Caki2 (cell line): ENCODE results near the gene NHEJ1. TPM values are rescaled to one million over a fixed set of nuclear protein-coding genes. Genes with fewer than 3 reads are reported as not detected.

ENCODE experiments used
- DNase-seq: peaks from one replicate; pipeline ENCODE4 v3.0.0-alpha.2; 2015; ENCODE audit warnings: low read depth
- in situ Hi-C: cut with HindIII; loops from 2 replicates; pipeline ENCODE4 v1.10.0; 2016; ENCODE audit warnings: low sequenced_read_pairs, low pct_unique_long_range_greater_than_20kb, mixed read lengths
- total RNA-seq: library from RNA; depleted of rRNA; stranded (reverse); fragments of >200 nt; shearing (Covaris generic); gene quantifications from 2 replicates; pipeline ENCODE4 v1.2.3, GENCODE V29; 2014; ENCODE audit warnings: low replicate concordance

NHEJ1 gene
- total RNA-seq, 1 experiment from 2014 or later = 17.4 TPM

DNA sequence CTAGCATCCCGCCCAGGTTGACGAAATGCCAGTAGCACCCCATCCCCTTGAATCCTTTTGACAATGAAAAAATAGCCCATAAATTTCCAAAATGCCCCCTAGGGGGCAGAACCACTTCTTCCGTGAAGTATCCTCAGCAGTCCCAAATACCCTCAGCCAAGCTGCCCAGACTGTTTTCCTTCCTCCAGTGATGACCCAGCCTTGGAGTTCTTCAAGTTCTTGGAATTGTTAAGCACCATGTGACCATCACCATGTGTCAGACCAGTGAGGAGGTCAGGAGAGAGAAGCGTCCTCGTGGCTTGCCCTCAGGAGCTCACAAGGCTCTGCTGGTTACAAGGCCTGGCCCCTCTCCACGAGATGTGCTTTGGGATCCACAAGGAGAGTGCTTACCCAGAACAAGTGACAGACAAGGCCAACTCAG lies 10.6 kb upstream of the NHEJ1 start:
- DNase-seq = peak; percentile 65
- in situ Hi-C loops = no loop called here

DNA sequence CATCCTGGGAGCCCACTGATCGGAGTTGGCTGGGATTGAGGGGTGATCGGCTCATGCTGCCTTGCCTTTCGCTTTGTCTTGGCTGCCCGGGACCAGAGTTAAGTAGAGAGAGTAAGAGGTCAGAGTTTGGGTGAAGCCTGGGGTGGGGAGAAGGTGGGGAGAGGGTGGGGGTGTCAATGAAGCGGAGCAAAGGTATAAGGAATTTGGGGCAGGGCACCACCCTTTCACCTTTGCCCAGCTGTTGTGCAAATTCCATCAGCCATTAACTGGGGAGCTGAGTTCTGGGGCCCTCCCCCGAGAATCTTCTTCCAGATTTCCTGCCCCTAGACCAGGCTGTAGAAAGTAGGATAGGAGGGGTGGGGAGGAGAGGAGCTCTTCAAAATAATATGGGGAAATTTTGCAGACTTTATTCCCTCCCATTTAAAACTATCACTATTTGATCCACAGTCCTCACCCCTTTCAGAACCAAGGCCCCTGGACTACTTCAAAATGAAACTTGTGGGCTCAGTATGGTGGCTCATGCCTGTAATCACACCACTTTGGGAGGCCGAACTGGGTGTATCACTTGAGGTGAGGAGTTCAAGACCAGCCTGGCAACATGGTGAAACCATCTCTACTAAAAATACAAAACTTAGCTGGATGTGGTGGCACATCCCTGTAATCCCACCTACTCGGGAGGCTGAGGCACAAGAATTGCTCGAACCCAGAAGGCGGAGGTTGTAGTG lies 9.5 kb upstream of the NHEJ1 start, which contains the start of gene SLC23A3:
Gene SLC23A3 (minus strand): TSS at position 100 of the 725 bp plus-strand sequence. CDS start 45 bp downstream, at position 55.
- DNase-seq = no peak
- in situ Hi-C loops = no loop called here

DNA sequence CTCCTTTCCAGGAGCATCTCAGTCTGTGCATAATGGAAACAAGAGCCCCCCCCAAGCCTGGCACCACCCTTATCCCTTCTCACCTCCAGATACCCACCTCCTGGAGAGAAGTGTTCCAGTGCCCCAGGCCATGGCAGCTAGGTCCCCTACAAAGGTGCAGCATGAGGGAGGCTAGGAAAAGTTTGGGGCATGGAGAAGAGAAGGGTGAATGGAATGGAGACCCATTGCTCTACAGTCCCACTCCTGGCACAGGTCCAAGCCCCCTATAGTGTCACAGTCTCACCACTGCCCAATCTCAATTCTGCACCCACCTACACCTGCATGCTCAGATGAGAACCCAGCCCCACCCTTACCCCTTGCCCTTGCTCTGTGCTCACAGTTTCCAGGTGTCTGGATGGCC lies 8.3 kb upstream of the NHEJ1 start:
- in situ Hi-C loops = no loop called here
- DNase-seq = no peak

DNA sequence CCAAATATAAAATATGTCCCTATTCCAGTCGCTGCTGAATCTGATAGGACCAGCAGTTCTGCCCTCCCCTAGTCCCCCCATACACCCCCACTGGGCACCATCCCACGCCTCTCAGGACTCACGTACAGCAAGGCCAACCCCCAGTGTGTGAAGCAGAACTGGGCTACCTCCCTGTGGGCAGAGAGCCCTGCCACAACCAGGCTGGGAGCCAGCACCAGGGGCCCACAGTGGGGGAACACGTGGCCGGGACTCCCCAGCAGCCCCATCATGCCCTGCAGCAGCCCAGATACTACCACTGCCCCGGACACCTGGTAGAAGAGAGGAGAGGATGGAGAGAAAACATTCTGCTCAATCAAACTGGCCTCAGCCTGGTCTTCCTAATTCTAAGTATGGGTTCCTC lies 7.9 kb upstream of the NHEJ1 start:
- in situ Hi-C loops = no loop called here
- no peak for DNase-seq

DNA sequence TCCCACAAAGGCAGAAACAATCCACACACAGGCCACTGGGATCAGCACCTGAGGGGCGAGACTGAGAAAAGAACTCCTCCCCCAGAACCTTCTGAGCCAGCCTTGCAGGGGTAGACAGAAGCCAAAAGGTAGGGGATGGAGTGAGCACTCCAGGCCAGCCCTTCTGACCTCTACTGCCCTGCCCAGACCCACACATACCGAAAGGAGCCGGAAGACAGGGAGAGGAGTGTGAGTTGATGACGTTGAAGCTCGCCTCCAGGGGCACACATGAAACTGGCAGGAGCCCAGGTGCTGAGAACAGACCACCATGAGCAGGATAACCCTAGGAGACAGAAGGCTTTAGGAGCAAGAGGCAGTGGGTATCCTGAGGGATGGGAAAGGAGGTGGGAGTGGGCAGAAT lies 7.4 kb upstream of the NHEJ1 start:
- no peak for DNase-seq
- in situ Hi-C loops = no loop called here

DNA sequence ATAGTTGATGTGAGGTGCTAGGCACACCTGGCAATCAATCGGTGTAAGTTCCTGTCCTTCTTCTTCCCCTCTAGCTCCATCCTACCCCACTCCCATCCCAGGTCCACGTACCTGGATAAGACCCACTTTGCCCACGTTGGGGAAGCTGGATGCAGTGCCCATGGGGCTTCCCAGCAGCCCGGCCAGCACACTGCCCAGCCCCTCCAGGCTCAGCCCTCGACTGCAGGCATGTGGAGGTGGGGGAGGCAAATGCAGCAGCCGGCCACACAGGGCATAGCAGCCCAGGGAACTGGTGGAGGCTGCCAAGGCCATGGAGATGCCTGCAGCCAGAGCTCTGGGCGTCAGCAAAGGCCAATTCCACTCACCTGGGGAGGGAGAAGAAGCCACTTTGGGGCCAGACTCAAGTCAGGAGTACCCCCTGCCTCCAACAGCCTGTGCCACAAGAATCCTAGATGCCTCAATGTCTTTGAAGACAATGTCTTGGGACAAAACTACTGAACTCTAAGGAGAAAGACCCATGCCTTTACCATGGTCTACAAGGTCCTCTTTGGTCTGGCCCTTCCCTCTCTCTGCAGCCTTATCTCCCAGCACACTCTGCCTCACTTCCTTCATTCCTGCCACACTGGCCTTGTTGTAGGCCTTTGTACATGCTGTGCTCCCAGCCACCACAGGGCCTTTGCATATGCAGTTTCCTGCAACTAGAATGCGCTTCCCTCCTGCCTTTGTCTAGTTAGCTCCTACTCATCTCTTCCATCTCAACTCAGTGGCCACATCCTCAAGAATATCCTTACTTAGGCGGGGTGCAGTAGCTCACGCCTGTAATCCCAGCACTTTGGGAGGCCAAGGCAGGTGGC lies 4.7 kb upstream of the NHEJ1 start:
- DNase-seq = no peak
- in situ Hi-C loops = no loop called here

DNA sequence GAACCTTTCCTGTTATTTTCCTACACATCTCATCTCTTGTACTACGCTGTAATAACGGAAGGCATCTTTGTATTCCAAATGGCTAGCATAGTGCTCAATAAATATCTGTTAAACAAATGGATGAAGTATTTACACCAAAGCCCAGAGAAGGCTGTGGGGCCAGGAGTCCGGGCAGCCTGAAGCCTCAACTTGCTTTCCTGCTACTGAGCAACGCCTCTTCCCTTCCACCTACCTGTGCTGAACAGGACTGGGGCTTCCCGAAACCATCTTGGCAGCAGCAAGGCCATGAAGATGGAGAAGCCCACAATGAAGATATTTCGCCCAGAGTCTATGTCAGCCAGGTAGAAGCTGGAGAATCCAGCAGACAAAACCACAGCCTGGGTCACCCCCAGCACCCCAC lies 2.5 kb upstream of the NHEJ1 start:
- in situ Hi-C loops = no loop called here
- DNase-seq = no peak

DNA sequence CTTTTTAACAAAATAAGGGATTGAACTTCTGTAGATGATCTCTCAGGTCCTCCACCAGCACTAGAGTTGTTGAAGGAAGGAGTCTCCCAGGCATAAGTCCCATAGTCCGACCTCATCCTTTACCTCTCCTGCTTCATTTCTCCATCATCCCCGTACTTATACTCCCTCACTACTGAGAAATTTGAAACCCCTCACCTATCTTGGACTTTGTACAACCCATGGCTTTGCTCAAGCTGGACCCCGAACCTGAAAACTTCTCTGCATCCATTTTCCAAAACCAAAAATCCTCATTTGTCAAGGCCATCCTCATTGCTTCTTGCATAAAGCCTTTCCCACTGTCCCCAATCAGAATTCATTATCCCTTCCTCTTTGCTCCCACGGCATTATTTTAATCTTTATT lies 482 bp upstream of the NHEJ1 start:
- in situ Hi-C loops = no loop called here

DNA sequence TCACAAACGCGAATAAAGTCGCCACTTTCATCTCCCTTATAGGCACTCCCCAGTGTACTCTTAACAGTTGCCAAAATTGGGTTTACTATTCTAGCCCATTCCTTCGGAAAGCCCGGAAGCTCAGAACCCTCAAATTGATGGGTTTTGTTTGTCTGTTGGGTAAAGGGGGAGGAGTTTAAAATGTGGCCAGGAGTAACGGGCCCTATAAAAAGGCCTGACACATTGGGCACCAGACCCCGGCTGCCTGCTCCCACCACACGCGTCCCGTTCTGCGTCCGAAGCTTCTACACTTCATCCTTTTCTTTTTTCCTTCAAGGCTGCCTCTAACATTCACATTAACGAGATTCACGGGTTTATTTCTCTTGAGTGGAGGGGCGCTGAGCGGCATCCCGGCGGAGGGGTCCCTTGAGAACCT lies 837 bp downstream of the NHEJ1 start:
- in situ Hi-C loops = no loop called here
- no peak for DNase-seq

More for the DNA sequence above, 482 bp upstream of the NHEJ1 start:
- DNase-seq = no peak

DNA sequence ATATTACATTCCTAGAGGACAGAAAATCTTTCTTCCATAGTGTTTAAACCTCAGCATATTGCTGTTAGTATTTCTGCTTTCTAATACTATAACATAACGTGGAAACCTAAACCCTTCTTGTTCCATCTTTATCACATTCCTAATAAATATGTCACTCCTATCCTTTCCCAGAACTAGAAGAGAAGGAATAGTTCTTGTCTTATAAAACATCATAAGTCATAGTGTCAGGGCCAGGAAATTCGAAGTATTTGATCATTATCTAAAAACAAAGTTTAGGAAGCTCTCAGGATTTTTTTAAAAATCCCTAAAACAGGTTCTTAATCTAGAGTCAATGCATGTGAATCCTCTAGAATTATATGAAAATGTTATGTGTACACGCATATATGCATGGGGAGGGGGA lies 2.0 kb downstream of the NHEJ1 start:
- in situ Hi-C loops = no loop called here
- no peak for DNase-seq

DNA sequence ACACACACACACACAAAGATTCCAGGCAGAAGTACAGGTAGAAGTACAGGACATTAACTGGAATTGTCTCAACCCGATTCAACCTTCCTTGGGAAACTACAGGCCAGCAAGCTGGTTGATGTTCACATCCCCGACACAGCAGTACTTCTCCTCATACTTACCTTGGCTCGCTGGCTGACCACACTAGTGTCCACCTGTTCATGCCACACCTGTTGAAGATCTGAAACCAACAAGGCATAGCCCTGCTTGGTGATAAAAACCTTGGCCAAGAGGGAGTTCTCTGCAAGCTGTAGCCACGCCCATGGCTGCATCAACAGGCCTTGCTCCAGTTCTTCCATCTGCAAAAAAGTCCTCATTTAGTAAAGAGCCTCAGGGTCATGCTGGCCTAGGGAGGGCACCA lies 2.6 kb downstream of the NHEJ1 start:
- DNase-seq = no peak
- in situ Hi-C loops = no loop called here

DNA sequence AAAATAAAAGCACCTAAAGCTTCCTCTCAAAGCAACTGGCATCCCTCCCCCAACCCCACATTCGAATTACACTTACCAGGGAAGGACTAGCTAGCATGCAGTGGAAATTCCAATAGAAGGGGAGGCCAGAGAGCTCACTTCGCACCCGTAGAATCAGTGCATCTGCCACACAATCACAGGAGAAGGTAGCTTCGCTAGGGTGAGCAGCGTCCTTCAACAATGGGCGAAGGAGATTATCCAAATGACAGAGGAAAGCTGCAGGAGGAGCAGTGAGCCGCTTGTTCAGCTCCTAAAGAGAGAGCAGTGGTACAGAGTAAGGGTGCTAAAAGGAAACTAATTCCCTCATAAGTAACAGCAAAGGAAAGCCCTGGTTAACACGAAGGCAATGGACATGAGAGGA lies 3.2 kb downstream of the NHEJ1 start:
- in situ Hi-C loops = no loop called here
- no peak for DNase-seq

DNA sequence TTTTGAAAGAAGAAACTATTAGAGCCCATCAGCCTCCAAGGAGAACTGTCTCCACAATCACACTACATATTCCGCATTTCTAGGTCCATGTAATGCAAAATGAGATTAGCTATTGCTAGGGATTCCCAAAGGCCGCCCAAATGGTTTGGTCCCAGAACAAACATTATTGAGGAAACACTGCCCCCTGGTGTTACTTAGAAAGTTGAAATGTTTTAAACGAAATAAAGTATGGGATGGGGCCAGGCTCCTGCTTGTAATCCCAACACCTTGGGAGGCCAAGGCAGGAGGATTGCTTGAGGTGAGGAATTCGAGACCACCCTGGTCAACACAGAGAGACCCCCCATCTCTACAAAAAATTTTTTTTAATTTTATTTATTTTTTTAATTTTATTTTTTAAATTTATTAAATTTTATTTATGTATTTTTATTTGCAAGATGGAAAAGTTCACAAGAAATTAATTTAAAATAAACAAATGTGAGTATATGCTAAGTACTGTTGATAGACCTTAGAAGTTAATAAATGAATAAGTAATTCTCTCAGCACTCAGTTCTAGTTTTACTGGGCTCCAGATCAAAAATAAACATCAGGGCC lies 5.5 kb downstream of the NHEJ1 start:
- DNase-seq = peak; percentile 35
- in situ Hi-C loops = no loop called here

DNA sequence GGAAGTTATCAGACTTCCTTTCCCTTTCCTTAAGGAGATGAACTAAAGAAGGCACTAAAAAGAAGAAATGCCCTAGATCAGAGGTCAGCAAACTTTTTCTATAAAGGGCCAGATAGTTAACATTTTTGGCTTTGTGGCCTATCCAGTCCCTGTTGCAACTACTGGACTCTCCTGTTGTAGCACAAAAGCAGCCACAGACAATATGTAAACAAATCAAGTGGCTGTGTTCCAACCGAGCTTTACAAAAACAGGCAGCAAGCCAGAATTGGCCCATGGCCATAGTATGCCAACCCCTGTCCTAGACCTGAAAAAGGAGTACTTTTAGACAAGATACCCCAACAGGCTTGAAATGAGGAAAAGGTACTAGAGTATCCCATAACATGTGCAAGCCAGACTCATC lies 10.9 kb downstream of the NHEJ1 start:
- DNase-seq = no peak
- in situ Hi-C loops = no loop called here

DNA sequence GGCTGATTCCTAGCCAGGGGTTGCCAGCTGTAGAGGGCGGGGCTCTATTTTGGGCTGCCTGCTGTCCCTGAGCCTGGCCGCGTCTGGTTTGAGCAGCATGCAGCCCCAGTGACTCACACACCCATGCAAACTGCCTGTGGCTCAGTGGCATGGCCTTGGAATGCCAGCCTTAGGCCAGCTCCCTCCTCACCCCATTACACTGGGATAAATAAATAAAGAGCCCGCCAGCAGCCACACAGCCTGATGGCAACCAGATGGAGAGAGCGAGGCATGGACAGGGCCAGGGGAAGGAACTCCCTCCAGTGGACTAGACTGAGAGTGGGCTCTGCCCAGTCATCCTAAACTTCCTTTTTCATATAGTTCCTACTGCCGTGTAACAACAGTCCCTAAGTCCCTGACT lies 18.3 kb downstream of the NHEJ1 start:
- peak; percentile 82 for DNase-seq
- in situ Hi-C loops = no loop called here

DNA sequence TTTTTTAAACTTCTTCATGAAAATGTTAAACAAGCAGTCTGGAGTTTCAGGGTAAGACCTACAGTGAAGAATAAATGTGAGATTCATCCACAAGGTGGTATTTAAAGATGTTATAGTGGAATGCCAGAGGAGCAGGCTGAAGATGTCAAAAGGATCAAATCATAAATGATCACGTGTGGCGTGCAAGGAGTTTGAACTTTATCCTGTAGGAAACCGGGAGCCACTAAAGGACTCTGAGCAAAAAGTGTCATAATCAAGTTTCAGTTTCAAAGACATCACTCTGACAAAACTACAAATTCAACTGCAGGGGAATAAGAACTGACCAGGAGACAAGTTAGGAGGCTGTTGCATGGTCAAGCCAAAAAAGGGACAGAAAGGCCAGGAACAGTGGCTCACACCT lies 19.9 kb downstream of the NHEJ1 start:
- in situ Hi-C loops = no loop called here
- DNase-seq = no peak

DNA sequence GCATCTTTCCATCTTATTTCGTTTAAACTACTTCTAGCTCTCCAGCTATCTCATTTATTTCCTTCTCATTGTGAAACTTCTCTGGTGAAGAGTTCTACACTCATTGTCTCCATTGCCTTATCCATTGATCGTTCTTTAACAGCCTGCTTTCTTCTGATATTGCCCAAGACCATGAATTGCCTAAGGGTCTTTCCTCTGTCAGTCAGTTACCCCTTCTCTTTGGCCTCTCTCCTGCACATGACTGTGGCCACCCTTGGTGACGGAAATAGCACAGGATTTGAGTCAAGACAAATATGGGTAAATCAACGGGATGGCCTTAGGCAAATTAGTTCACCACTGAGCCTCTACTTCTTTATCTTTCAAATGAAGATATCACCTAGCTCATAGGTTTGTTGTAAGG lies 26.6 kb downstream of the NHEJ1 start:
- in situ Hi-C loops = no loop called here

DNA sequence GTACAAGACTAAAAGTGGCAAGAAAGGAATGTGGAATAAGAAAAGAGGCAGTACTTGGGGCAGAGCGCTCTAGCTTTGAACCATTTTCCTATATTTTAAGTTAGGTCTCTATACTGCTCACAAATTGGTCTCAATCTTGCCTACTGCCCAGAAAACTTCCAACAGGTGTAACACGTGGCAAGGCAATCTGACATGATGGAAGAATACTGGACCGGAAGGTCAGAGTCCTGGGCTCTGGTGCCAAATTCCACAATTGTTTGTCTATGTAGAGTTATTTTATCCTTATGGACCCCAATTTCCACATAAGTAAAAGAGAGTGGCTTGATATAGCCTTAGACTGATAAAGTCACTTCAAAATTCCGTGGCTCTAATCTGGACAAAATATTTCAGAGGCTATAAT lies 28.9 kb downstream of the NHEJ1 start:
- no peak for DNase-seq
- in situ Hi-C loops = no loop called here

More for the DNA sequence above, 26.6 kb downstream of the NHEJ1 start:
- DNase-seq = no peak

DNA sequence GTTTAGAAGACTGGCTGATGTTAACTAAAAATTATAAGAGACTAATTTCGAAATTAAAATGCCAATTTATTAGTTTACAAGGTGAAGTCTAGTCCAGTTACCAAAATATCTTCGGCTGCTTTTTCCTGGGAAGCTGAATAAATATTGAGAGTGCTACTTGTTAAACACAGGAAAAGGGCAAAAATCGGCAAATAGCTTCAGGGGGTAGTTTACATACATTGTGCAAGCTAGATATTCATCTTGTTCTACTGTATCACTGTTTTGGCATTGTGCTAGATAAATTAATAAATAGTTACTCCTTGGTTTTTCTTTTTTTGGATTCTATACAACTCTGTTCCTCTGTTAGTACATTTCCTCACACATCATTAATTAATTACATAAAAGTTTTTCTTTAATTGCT lies 29.3 kb downstream of the NHEJ1 start:
- no peak for DNase-seq
- in situ Hi-C loops = no loop called here
